Loucy (cell line): Measurements from ENCODE around the gene FCHSD2.

ENCODE experiments used
- EZH2phosphoT487 ChIP-seq: fragments of 200-600 bp; IDR thresholded peaks from 2 replicates; pipeline ENCODE4 v1.6.1; 2018; ENCODE audit warnings: antibody characterized with exemption, mild to moderate bottlenecking, moderate library complexity, borderline replicate concordance
- TF ChIP-seq, protein P1 (sequence below): fragments of 200-600 bp; sonication (generic); conservative IDR thresholded peaks from 2 replicates; pipeline ENCODE4 v1.5.1; 2014; ENCODE audit warnings: mild to moderate bottlenecking, antibody characterized with exemption, low read length

DNA sequence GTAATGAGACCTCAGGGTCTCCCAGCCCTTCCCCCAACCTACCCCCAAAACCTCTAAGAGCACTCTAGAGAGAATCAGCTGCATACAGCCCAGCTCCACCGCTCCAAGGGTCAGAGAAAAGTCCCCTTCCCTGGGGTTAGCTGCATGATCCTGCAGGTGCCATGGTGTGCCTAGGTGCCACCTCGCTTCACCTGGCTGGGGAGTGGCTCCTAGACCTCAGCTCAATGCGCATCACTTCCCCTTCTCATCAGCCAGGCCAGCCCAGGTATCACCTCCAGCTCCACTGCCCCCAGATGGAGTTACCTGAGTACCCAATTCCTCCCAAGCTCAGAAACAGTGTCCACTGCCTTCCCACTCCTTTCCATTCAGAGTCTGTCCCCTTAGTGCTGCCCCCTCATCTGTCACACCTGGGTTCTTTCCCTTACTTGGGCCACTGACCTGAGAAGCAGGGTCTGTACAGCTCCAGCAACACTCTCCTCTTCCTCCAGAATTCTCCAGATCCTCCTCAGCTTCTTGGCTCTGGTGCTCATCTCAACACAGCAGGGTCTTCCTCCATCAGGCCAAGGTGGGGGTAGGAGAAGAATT, 349.6 kb downstream of the FCHSD2 start:
- TF ChIP-seq, protein P1, sequence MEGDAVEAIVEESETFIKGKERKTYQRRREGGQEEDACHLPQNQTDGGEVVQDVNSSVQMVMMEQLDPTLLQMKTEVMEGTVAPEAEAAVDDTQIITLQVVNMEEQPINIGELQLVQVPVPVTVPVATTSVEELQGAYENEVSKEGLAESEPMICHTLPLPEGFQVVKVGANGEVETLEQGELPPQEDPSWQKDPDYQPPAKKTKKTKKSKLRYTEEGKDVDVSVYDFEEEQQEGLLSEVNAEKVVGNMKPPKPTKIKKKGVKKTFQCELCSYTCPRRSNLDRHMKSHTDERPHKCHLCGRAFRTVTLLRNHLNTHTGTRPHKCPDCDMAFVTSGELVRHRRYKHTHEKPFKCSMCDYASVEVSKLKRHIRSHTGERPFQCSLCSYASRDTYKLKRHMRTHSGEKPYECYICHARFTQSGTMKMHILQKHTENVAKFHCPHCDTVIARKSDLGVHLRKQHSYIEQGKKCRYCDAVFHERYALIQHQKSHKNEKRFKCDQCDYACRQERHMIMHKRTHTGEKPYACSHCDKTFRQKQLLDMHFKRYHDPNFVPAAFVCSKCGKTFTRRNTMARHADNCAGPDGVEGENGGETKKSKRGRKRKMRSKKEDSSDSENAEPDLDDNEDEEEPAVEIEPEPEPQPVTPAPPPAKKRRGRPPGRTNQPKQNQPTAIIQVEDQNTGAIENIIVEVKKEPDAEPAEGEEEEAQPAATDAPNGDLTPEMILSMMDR: no peak
- TF ChIP-seq EZH2phosphoT487: no peak
